Upper lobe of left lung (tissue), 6 donors: ENCODE data around the gene FKRP. TPM values are rescaled to one million over a fixed set of nuclear protein-coding genes. Genes with fewer than 3 reads are reported as not detected.
A peak's percentile ranks its signal among the peaks of the same experiment; 100 is the strongest.

Experiments
- ATAC-seq, 2 donors: fragments of 200-7000 bp; cut with Tn5 transposase; one replicate each; pipeline ENCODE4 v1.9.1; 2022; ENCODE audit warnings: mild to moderate bottlenecking in 2 of 2, moderate library complexity in 2 of 2; ENCODE audit not compliant: low FRiP score in 2 of 2
- DNase-seq, 2 donors: peaks; one replicate each; pipeline ENCODE4 v3.0.0-alpha.2; 2019 to 2020
- H3K27ac ChIP-seq, 4 donors: fragments of 200-600 bp; sonication (generic); one replicate each; pipeline ENCODE4 v1.5.1; 2016 to 2019
- H3K27me3 ChIP-seq, 4 donors: fragments of 200-600 bp; sonication (generic); one replicate each; pipeline ENCODE4 v1.5.1; 2017 to 2019
- H3K36me3 ChIP-seq, 4 donors: fragments of 200-600 bp; sonication (generic); one replicate each; pipeline ENCODE4 v1.5.1; 2016 to 2019
- H3K4me1 ChIP-seq, 4 donors: fragments of 200-600 bp; sonication (generic); one replicate each; pipeline ENCODE4 v1.5.1; 2018 to 2019
- H3K4me3 ChIP-seq, 4 donors: fragments of 200-600 bp; sonication (generic); one replicate each; pipeline ENCODE4 v1.5.1; 2017 to 2019; ENCODE audit warnings: mild to moderate bottlenecking in 2 of 4, moderate library complexity in 1 of 4
- H3K9me3 ChIP-seq, 4 donors: fragments of 200-600 bp; sonication (generic); one replicate each; pipeline ENCODE4 v1.5.1; 2018 to 2019
- CTCF ChIP-seq, 6 experiments: fragments of 450-650 bp in 4 of 6; fragments of 200-600 bp in 2 of 6; sonication (generic) in 2 of 6; IDR thresholded peaks; one replicate each; pipeline ENCODE4 v1.5.1; 2016 to 2019; ENCODE audit warnings: antibody characterized with exemption in 6 of 6
- EP300 ChIP-seq, 4 donors: sonication (generic); formaldehyde crosslinking; IDR thresholded peaks; one replicate each; pipeline ENCODE4 v1.5.1; 2017; ENCODE audit warnings: antibody characterized with exemption in 4 of 4, control low read depth in 2 of 4
- POLR2A ChIP-seq, 4 donors: fragments of 450-650 bp; IDR thresholded peaks; one replicate each; pipeline ENCODE4 v1.5.1; 2016 to 2017; ENCODE audit warnings: antibody characterized with exemption in 4 of 4, mild to moderate bottlenecking in 2 of 4
- POLR2AphosphoS5 ChIP-seq, 2 donors: sonication (generic); formaldehyde crosslinking; IDR thresholded peaks; one replicate each; pipeline ENCODE4 v1.5.1; 2017; ENCODE audit warnings: antibody characterized with exemption in 2 of 2
- WGBS, 2 donors: methylation state at CpG; one replicate each; pipeline ENCODE4 v1.1.5; 2017 to 2018; 5-methylcytosine and 5-hydroxymethylcytosine counted together
- total RNA-seq, 6 donors: library from RNA; depleted of rRNA in 4 of 6; stranded (reverse); fragments of >200 nt in 4 of 6; gene quantifications; one replicate each; pipeline versions ENCODE4 v1.1.0 to v1.2.1, GENCODE V29; 2016 to 2021
- donor health status: DM: no; HTN: no; CAD: no; lungs with moderate emphysema.
- donor health status: DM: no; HTN: yes; CAD: no; lungs with severe emphysema.

The FKRP gene
- total RNA-seq, 6 donors from 2014 or later, result 16.6 to 26.2 (median 19.3) TPM

GRCh38 chr19:46784262-46785053 is 38.6 kb downstream of the FKRP start:
- ATAC-seq (peak; percentile 49 to 84), DNase-seq (peak; percentile 83 to 93)
- H3K27me3 ChIP-seq, result no peaks in the 10 kb centered on the region
- TF ChIP-seq POLR2AphosphoS5 (IDR thresholded peaks at IDR 0.05) (peak; percentile 25 to 80), POLR2A (IDR thresholded peaks at IDR 0.05) (peak in 1 of 4 donors; percentile 32), CTCF (IDR thresholded peaks at IDR 0.05) (peak in 2 of 6 experiments; percentile 16 to 30), EP300 (IDR thresholded peaks at IDR 0.05) (no peak)
- H3K4me3 ChIP-seq, result peak overlapping the region; percentile 2 to 84 (median 73)
- H3K4me1 ChIP-seq, result peaks cover 33 to 67% (median 42%) of the 10 kb centered on the region in 4 donors
- H3K36me3 ChIP-seq, result peaks cover 5 to 54% (median 31%) of the 10 kb centered on the region in 4 donors
- peak overlapping the region; percentile 88 to 94 (median 90) for H3K27ac ChIP-seq
- 30 to 69% methylated on average over 3 to 14 of the region's 17 CpGs for WGBS, 2 donors
- H3K9me3 ChIP-seq, result no peaks in the 10 kb centered on the region

- peak overlapping the region; percentile 88 to 94 (median 90) for H3K27ac ChIP-seq
- WGBS, 2 donors, result 74 to 75% methylated on average over 18 to 19 of the region's 19 CpGs
- no peak for ATAC-seq
Measured at GRCh38 chr19:46785054-46785979, 39.5 kb downstream of the FKRP start.

GRCh38 chr19:46785980-46786235 is 40.1 kb downstream of the FKRP start:
- H3K4me3 ChIP-seq, result peak overlapping the region; percentile 26 to 84 (median 73)
- 52 to 73% methylated on average over 4 of the region's 4 CpGs for WGBS, 2 donors
- ATAC-seq, result no peak
- peaks cover 3 to 39% (median 20%) of the 10 kb centered on the region in 4 donors for H3K36me3 ChIP-seq
- H3K9me3 ChIP-seq, result no peaks in the 10 kb centered on the region
- no peak for TF ChIP-seq POLR2AphosphoS5 (IDR thresholded peaks at IDR 0.05)
- no peak for TF ChIP-seq CTCF (IDR thresholded peaks at IDR 0.05)
- TF ChIP-seq POLR2A (IDR thresholded peaks at IDR 0.05), result no peak
- TF ChIP-seq EP300 (IDR thresholded peaks at IDR 0.05), result no peak
- peaks cover 33 to 67% (median 42%) of the 10 kb centered on the region in 4 donors for H3K4me1 ChIP-seq
- no peak for DNase-seq
- H3K27ac ChIP-seq, result peak overlapping the region; percentile 88 to 94 (median 90)
- H3K27me3 ChIP-seq, result no peaks in the 10 kb centered on the region

More at GRCh38 chr19:46785054-46785979, 39.5 kb downstream of the FKRP start:
- TF ChIP-seq POLR2A (IDR thresholded peaks at IDR 0.05), result no peak
- no peak for TF ChIP-seq POLR2AphosphoS5 (IDR thresholded peaks at IDR 0.05)
- TF ChIP-seq EP300 (IDR thresholded peaks at IDR 0.05), result no peak
- TF ChIP-seq CTCF (IDR thresholded peaks at IDR 0.05), result no peak
- Histone ChIP-seq H3K27me3 (no peaks in the 10 kb centered on the region), H3K9me3 (no peaks in the 10 kb centered on the region), H3K36me3 (peaks cover 3 to 45% (median 25%) of the 10 kb centered on the region in 4 donors), H3K4me3 (peak overlapping the region; percentile 26 to 84 (median 73)), H3K4me1 (peaks cover 33 to 67% (median 42%) of the 10 kb centered on the region in 4 donors)
- DNase-seq, result no peak

- H3K4me3 ChIP-seq, result peak overlapping the region; percentile 73 to 84 (median 73)
- DNase-seq (peak; percentile 78 to 90), ATAC-seq (peak; percentile 60 to 73)
- TF ChIP-seq POLR2AphosphoS5 (IDR thresholded peaks at IDR 0.05) (peak; percentile 83 to 91), CTCF (IDR thresholded peaks at IDR 0.05) (no peak), POLR2A (IDR thresholded peaks at IDR 0.05) (peak in 3 of 4 donors; percentile 14 to 64 (median 36)), EP300 (IDR thresholded peaks at IDR 0.05) (peak in 3 of 4 donors; percentile 2 to 67 (median 66))
- H3K4me1 ChIP-seq, result peaks cover 33 to 67% (median 42%) of the 10 kb centered on the region in 4 donors
- WGBS, 2 donors, result 4 to 8% methylated on average over 18 to 20 of the region's 20 CpGs
- H3K36me3 ChIP-seq, result peaks cover 3 to 34% (median 16%) of the 10 kb centered on the region in 4 donors
- no peaks in the 10 kb centered on the region for H3K9me3 ChIP-seq
- H3K27me3 ChIP-seq, result no peaks in the 10 kb centered on the region
- peak overlapping the region; percentile 88 to 94 (median 90) for H3K27ac ChIP-seq
Measured at GRCh38 chr19:46786236-46787039, 40.6 kb downstream of the FKRP start.
